Hematopoietic multipotent progenitor cell treated with erythropoietin and hydrocortisone succinate and interleukin-3 and kit ligand, for 17 days (in vitro differentiated cells): ENCODE results near the gene KCNC4.

Experiments
- DNase-seq: peaks from one replicate; pipeline ENCODE4 v3.0.0-alpha.2; 2015; ENCODE audit warnings: low spot score

Gene KCNC4

GRCh38 chr1:110230381-110231199 lies 20.5 kb downstream of the KCNC4 start:
- DNase-seq: no peak

- no peak for DNase-seq
Observed at GRCh38 chr1:110233861-110234260, 23.7 kb downstream of the KCNC4 start.

- no peak for DNase-seq
Observed at GRCh38 chr1:110234691-110235090, 24.6 kb downstream of the KCNC4 start.

GRCh38 chr1:110235181-110235833 lies 25.2 kb downstream of the KCNC4 start:
- DNase-seq: no peak

- DNase-seq: no peak
Observed at GRCh38 chr1:110235834-110236682, 25.9 kb downstream of the KCNC4 start.

- no peak for DNase-seq
Observed at GRCh38 chr1:110237386-110238152, 27.5 kb downstream of the KCNC4 start.

- DNase-seq: no peak
Observed at GRCh38 chr1:110239441-110240430, 29.6 kb downstream of the KCNC4 start.

- no peak for DNase-seq
Observed at GRCh38 chr1:110240476-110241210, 30.5 kb downstream of the KCNC4 start.

- DNase-seq: no peak
Observed at GRCh38 chr1:110241516-110241915, 31.4 kb downstream of the KCNC4 start.

GRCh38 chr1:110242062-110242461 lies 31.9 kb downstream of the KCNC4 start:
- DNase-seq: no peak

GRCh38 chr1:110242731-110243130 lies 32.6 kb downstream of the KCNC4 start:
- DNase-seq: no peak

- DNase-seq: no peak
Observed at GRCh38 chr1:110243146-110243545, 33.0 kb downstream of the KCNC4 start.

GRCh38 chr1:110243574-110243973 lies 33.5 kb downstream of the KCNC4 start:
- DNase-seq: no peak

GRCh38 chr1:110245876-110246620 lies 35.9 kb downstream of the KCNC4 start:
- DNase-seq: no peak

GRCh38 chr1:110248746-110249145 lies 38.6 kb downstream of the KCNC4 start:
- DNase-seq: no peak

- DNase-seq: no peak
Observed at GRCh38 chr1:110249256-110249655, 39.1 kb downstream of the KCNC4 start.

GRCh38 chr1:110250008-110250407 lies 39.9 kb downstream of the KCNC4 start:
- DNase-seq: no peak

GRCh38 chr1:110250749-110251148 lies 40.6 kb downstream of the KCNC4 start:
- no peak for DNase-seq

GRCh38 chr1:110253213-110253612 lies 43.1 kb downstream of the KCNC4 start:
- DNase-seq: no peak
